Type B pancreatic cell (in vitro differentiated cells): ENCODE results near the gene RBMS3. TPM values are rescaled to one million over a fixed set of nuclear protein-coding genes. Genes with fewer than 3 reads are reported as not detected.

Experiments used
- DNase-seq: peaks from one replicate; pipeline ENCODE4 v3.0.0; 2021; ENCODE audit warnings: mixed read lengths; ENCODE audit not compliant: unreplicated experiment; ENCODE audit errors: extremely low spot score
- H3K27ac Mint-ChIP-seq: 2 replicates; pipeline ENCODE4 v1.8.0; 2021; ENCODE audit warnings: mild to moderate bottlenecking, mixed read lengths
- H3K27me3 Mint-ChIP-seq: 2 replicates; pipeline ENCODE4 v1.8.0; 2021; ENCODE audit warnings: mixed read lengths
- H3K36me3 Mint-ChIP-seq: 2 replicates; pipeline ENCODE4 v1.8.0; 2021; ENCODE audit warnings: mixed read lengths
- H3K4me1 Mint-ChIP-seq: one replicate; pipeline ENCODE4 v1.8.0; 2021; ENCODE audit warnings: mixed read lengths; ENCODE audit not compliant: unreplicated experiment
- H3K4me3 Mint-ChIP-seq: 2 replicates; pipeline ENCODE4 v1.8.0; 2021; ENCODE audit warnings: mild to moderate bottlenecking, mixed read lengths
- H3K9me3 Mint-ChIP-seq: 2 replicates; pipeline ENCODE4 v1.8.0; 2021; ENCODE audit warnings: mixed read lengths
- CTCF ChIP-seq: fragments of 200-600 bp; sonication (generic); conservative IDR thresholded peaks from 2 replicates; pipeline ENCODE4 v1.5.0; 2021; ENCODE audit warnings: antibody characterized with exemption, mild to moderate bottlenecking
- total RNA-seq: library from RNA; stranded (reverse); gene quantifications from 2 replicates; pipeline ENCODE4 v1.2.1, GENCODE V29; 2021; ENCODE audit warnings: low replicate concordance

RBMS3 gene
- total RNA-seq, 1 donor from 2014 or later, result 36.6 TPM

GRCh38 chr3:29605845-29606244, 325.0 kb downstream of the RBMS3 start:
- Mint-ChIP-seq H3K9me3 (no peaks in the 10 kb centered on the region), H3K27me3 (no peaks in the 10 kb centered on the region), H3K27ac (no peak overlapping the region), H3K4me3 (no peak overlapping the region), H3K36me3 (no peaks in the 10 kb centered on the region), H3K4me1 (peaks cover 11% of the 10 kb centered on the region)
- DNase-seq, result no peak
- TF ChIP-seq CTCF, result no peak

GRCh38 chr3:29606416-29606815, 325.5 kb downstream of the RBMS3 start:
- Mint-ChIP-seq H3K27ac (no peak overlapping the region), H3K27me3 (no peaks in the 10 kb centered on the region), H3K4me3 (no peak overlapping the region), H3K9me3 (no peaks in the 10 kb centered on the region), H3K4me1 (peaks cover 15% of the 10 kb centered on the region), H3K36me3 (no peaks in the 10 kb centered on the region)
- TF ChIP-seq CTCF, result no peak
- no peak for DNase-seq

- no peaks in the 10 kb centered on the region for H3K36me3 Mint-ChIP-seq
- no peak for TF ChIP-seq CTCF
- no peak overlapping the region for H3K4me3 Mint-ChIP-seq
Measured at GRCh38 chr3:29608414-29609327, 327.8 kb downstream of the RBMS3 start.

GRCh38 chr3:29609328-29609811, 328.5 kb downstream of the RBMS3 start:
- no peak overlapping the region for H3K4me3 Mint-ChIP-seq
- no peaks in the 10 kb centered on the region for H3K27me3 Mint-ChIP-seq
- no peak for TF ChIP-seq CTCF
- no peaks in the 10 kb centered on the region for H3K36me3 Mint-ChIP-seq
- peaks cover 16% of the 10 kb centered on the region for H3K4me1 Mint-ChIP-seq
- no peak overlapping the region for H3K27ac Mint-ChIP-seq
- no peaks in the 10 kb centered on the region for H3K9me3 Mint-ChIP-seq
- DNase-seq, result no peak

More at GRCh38 chr3:29608414-29609327, 327.8 kb downstream of the RBMS3 start:
- DNase-seq, result no peak
- Mint-ChIP-seq H3K27me3 (no peaks in the 10 kb centered on the region), H3K4me1 (peaks cover 16% of the 10 kb centered on the region), H3K27ac (no peak overlapping the region), H3K9me3 (no peaks in the 10 kb centered on the region)

GRCh38 chr3:29610781-29611180, 329.9 kb downstream of the RBMS3 start:
- Mint-ChIP-seq H3K4me1 (peaks cover 16% of the 10 kb centered on the region), H3K27ac (no peak overlapping the region), H3K27me3 (no peaks in the 10 kb centered on the region), H3K9me3 (no peaks in the 10 kb centered on the region), H3K4me3 (no peak overlapping the region), H3K36me3 (no peaks in the 10 kb centered on the region)
- no peak for DNase-seq
- no peak for TF ChIP-seq CTCF
